ENCODE data around the gene GPN3.
"Not testable (repeated sequence)": the region's sequence is repeated elsewhere in the genome, so short reads cannot be mapped to it uniquely, and the experiment has no call there.

Gene GPN3

DNA sequence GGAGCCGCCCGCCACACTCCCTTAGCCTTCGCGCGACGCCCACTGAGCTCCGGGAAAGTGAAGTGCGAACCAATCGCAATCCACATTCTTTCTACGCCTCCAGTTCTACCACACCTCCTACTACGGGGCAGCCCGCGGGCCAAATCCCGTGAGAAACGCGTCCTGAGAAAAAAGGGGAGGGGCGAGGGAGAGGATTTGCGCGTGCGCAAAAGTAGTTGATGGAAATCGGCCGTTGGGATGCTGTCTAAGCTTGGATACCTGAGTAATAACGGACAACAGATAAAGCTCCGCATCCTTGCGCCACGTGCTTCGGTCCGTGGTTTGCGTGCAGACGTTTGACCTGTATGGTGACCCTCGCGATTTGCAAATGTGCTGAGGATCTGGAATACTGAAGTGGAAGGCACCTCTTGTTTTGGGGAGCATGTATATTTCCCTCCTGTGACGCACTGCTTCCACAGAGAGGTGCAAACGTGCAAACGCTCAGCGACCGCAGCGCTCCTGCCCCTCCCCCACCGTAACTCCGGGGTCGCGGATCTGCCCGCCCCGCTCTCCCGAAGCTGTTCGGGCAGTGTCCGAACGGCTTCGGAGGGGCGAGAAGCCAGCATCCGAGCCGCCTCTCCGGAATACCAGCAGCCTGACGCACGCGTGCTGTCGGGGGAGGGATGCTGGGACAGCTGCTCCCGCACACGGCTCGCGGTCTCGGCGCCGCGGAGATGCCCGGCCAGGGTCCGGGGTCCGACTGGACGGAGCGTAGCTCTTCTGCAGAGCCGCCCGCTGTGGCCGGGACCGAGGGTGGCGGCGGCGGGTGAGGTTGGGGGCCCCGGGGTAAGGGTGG is at the start of gene GPN3, which contains the start of gene FAM216A:
Gene GPN3 (minus strand): TSS at position 44 of the 835 bp plus-strand sequence. CDS start 54 bp downstream, outside the sequence.
Gene FAM216A (plus strand): TSS at position 632 of the 835 bp plus-strand sequence. CDS start 31 bp downstream, at position 663.
- peak; percentile 91 for DNase-seq

DNA sequence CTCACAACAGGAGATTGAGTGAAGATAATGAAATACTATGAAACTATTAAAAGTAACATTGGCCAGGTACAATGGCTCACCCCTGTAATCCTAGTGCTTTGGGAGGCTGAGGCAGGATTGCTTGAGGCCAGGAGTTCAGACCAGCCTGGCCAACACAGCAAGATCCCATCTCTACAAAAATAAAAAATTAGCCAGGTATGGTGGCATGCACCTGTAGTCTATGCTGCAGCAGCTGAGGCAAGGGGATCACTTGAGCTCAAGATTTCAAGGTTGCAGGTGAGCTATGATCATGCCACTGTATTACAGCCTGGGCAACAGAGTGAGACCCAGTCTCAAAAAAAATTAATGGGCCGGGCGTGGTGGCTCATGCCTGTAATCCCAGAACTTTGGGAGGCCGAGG is 48.9 kb upstream of the GPN3 start:
- no peak for DNase-seq

DNA sequence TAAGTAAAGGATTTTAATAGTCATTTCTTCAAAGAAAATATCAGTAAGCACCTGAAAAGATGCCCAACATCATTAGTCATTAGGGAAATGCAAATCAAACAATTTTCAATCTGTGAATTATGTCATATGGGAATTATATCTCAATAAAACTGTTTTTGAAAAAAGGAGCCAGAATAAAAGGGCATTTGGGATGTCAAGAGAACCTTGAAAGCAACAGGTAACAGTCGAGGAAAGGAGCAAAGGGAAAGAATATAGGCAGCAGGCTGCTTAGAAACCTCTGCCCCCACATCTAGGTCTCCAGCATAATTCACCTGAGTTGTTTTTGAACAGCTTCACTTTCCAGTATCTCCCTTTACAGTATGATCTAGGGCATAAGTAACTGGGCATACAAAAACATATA is 46.3 kb upstream of the GPN3 start:
- no peak for DNase-seq

DNA sequence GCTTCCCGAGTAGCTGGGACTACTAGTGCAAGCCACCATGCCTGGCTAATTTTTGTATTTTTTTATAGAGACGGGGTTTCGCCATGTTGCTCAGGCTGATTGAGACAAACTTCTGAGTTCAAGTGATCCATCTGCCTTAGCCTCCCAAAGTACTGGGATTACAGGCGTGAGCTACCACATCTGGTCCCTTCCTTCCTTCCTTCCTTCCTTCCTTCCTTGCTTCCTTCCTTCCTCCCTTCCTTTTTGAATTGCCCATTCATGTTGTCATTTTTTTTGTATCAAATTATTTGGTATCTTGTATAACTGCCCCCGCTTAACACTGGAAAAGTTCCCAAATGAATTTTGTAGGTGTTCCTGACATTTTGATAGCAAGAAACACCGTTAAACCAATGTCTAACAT is 45.8 kb upstream of the GPN3 start:
- no peak for DNase-seq

DNA sequence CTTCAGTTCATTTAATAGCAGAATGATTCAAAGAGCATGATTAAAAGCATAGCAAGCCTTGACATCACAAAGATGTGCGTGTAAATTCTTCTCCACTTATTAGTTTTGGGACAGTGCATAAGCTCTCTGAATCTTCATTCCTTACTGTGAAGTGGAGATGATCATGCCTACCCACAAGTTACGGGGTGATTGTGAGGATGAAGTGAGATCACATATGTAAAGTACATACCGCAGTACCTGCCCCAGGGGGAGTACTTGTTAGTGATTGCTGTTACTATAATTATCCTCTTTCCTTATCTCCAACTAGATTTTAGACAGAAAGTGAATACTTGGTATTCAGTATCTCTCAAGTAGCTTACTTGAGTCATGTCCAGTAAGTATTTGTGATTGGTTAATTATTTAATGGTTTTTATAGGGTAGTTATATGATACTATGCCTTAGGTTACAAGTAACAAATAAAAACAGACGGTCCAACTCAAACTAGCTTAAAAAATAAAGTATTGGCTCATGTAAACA is 40.1 kb upstream of the GPN3 start:
- DNase-seq, result no peak

DNA sequence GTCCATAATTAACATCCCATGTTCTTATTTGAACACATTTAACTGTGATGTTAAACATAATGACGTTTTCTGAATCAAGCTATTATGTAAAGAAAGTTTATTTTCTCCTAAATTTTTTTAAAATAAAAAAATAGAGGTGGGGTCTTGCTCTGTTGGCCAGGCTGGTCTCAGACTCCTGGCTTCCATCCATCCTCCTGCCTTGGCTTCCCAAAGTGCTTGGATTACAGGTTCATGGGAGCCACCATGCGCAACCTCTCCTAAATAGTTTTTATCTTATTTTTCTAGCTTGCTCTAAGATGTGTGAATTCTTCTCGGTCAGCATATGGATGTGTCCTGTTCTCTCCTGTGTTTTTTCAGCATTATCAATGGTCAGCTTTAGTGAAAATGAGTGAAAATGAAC is 37.3 kb upstream of the GPN3 start:
- no peak for DNase-seq

DNA sequence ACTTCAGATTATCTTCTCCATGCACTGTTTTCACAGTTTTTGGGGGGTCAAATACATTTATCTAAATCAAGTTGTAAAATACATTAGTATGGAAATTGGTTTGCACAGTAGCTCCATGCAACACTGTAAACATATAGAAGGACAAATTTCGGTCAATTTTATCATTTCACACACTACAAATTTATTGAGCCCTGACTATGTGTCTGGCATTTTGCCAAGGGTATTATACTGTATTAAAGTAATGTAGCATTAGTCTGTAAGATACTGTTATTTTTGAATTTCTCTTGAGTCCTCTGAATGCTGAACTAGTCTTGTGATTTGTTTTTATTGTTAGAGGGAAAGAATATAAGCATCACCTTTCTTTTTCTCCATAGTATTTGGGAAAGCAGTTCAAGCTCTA is 35.4 kb upstream of the GPN3 start:
- DNase-seq, result no peak

DNA sequence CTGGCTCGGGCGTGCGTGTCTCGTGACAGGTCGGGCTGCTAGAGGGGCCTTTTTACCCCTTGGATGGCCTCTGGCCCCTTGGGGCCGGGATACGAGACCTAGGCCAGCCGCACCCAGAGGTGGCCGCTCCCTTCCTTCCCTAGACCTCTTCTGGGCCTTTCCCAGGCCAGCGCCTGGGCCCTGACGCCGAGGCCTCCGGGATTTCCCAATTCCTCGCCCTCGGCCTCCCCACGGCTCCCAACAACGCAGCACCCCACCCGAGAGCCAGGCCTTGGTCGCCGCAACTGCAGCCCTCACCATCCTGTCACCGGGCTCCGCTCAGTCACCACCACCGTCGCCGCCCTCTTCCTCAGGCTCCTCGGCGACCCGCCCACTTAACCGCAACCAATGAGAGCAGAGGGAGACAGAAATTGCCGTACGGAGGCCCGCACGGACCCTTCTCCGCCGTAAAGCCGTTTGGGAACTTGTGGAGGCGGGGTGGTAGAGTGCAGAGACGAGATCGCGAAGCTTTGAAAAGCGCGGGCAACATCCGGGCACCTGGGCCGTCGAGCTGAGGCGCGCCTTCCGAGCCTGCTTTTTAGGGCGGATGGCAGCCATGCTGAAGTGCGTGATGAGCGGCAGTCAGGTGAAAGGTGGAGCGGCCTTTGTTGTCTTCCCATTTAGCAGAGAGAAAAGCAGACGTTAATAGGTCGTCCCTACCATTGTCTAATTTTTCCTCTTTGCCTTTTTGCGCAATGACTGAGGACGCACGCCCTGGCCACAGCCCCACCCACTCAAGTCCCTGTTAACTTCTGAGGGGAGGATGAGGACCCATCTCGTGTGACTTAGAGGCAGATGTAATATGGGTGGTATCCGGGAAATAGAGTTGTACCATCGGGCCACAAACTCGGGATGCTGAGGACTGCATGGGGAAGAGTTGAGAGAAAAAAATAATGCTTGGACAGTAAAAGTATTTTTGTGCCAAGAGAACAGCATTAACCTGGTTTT is 34.0 kb upstream of the GPN3 start, which contains the start of the genes RAD9B and VPS29:
Gene RAD9B (plus strand): TSS at position 580 of the 987 bp plus-strand sequence. CDS start 7 bp downstream, at position 587.
Gene VPS29 (minus strand): TSS at position 360 of the 987 bp plus-strand sequence. CDS start 60 bp downstream, at position 300.
- DNase-seq, result peak; percentile 98

DNA sequence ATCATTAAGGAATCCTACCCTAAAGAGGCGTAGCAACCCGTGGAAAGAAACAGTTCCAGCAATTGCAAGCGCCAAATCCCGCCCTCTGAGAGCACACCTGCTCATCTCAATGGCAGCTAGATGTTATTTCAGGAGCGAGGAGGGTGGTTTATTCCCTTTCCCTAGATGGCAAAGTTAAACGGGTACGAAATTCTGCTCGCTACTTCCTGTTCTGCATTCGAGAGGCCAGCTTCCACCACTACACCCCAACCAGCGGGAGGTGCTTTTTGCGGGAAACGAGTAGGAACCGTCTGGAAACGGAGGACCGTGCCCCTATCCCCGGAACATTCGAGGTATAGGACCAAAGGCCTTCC is 33.3 kb upstream of the GPN3 start:
- no peak for DNase-seq

DNA sequence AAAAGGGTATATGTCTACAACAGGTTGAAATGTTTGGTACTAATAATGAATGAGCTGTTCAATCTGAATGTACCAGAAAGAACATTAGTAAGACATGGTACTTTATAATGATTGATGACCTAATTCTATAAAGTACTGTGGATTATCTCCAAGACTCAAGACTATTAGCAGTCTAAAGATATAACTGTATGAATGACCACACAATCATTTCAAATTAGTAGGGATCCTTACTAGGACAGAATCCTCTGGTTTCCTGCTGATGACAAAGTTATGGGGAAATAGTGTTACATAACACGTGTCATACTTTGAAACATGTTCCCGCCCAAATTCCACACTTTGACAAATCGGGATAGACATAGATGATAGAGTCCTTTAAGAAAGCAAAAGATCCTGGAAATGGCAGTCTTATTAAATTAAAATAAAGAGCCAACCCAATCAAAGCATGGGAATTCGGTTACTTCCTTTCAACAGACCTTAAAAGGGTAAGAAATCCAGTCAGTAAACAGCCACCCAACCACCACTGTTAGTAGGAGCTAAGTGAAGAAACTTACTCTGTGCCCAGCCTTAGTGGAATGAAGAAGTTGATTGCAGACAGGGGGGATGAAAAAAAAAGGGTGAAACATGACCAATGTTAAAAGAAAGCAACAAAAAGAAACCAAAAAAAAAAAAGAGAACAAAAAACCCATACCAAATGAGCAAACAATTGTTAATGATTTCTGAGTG is 31.1 kb upstream of the GPN3 start:
- no peak for DNase-seq

DNA sequence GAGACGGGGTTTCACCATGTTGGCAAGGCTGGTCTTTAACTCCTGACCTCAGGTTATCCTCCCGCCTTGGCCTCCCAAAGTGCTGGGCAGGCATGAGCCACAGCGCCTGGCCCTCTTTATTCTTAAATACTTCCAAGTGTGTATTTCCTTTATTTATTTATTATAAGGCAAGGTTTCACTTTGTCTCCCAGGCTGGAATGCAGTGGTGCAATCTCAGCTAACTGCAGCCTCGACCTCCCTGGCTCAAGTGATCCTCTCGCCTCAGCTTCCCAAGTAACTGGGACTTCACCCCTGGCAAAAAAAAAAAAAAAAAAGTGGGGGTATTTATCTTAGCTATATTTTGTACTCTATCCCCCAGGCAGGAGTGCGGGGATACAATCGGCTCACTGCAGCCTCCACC is 7.4 kb upstream of the GPN3 start:
- DNase-seq, result no peak

DNA sequence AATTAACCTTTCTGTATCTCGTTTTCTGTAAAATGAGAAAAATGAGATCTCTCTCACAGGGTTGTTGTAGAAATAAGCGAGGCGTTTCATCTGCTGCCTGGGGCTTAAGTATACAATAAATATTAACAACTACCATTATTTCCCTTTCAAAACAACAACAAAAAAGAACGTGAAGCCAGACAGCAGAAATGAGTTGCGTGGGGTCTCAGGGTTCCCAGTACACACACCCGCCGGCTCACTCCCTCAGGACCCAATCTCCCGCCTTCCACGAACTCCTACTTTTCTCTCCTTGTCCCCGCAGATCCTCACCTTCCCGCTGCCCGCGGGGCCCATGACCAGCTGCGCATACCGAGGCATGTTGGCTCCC is 227 bp downstream of the GPN3 start:
- no peak for DNase-seq

DNA sequence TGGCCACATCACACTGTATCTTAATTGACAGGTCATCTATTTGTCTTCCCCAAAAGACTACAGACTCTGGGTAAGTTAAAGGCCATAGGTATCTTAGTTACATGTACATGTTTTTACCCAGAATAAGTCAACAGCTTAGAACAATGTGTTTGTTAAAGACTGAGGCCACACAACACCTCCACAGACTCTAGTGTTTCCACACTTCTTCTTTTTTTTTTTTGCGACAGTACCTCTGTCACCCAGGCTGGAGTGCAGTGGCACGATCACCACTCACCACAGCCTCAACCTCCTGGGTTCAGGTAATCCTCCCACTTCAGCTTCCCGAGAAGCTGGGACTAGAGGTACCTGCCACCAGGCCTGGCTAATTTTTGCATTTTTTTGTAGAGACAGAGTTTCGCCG is 1.3 kb downstream of the GPN3 start:
- DNase-seq, result no peak

DNA sequence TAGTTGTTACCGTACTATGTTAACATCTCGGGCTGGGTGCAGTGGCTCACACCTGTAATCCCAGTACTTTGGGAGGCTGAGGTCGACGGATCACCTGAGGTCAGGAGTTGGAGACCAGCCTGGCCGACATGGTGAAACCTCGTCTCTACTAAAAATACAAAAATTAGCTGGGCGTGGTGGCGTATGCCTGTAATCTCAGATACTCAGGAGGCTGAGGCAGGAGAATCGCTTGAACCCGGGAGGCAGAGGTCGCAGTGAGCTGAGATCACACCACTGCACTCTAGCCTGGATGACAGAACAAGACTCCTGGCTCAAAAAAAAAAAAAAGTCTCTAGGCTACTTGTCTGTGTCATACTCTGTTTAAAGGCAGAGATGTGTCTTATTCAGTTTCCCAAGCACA is 2.3 kb downstream of the GPN3 start:
- DNase-seq, result not testable (repeated sequence)

DNA sequence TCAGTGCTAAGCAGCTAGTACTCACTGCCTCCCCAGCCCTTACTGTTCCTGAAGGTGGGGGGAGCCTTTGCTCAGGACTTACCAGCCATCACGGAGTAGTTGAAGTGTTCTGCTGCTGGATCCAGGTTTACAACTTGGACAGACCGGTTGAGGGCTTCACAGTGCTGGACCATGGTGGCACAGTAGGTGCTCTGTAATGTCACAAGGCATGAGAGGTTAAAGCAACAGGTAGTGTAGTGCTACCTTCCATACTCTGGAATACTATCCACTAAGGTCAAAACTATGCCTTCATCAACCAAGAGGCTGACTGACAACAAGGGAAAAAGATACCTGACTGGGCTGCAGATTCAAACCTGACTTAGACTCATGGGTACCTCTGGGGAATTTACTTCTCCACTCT is 3.0 kb downstream of the GPN3 start:
- no peak for DNase-seq

DNA sequence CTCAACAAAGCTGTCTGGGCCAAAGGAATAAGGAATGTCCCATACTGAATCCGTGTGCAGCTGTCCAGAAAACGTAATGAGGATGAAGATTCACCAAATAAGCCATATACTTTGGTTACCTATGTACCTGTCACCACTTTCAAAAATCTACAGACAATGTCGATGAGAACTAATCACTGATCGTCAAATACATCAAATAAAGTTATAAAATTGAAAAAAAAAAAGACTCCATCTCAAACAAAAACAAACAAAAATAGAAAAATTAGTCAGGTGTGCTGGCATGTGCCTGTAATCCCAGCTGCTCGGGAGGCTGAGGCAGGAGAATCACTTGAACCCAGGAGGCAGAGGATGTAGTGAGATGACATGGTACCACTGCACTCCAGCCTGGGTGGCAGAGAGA is 6.9 kb downstream of the GPN3 start:
- DNase-seq, result not testable (repeated sequence)

DNA sequence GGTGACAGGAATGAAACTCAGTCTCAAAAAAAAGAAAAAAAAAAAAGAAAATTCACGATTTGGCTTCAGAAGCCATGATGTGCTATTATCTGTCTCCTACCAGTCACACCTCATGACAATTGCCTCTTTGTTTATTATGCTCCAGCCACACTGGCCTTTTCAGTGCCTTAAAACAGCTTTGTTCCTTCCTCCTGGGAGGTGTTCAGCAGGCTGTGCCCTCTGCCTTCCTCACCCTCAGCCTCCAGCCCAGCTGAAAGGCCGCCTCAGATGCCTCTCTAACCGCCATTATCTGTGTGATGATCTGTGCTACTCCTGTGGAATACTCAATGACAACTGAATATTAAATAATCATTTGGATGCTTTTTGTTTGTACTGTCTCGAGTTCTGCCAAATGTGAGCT is 9.3 kb downstream of the GPN3 start:
- no peak for DNase-seq

DNA sequence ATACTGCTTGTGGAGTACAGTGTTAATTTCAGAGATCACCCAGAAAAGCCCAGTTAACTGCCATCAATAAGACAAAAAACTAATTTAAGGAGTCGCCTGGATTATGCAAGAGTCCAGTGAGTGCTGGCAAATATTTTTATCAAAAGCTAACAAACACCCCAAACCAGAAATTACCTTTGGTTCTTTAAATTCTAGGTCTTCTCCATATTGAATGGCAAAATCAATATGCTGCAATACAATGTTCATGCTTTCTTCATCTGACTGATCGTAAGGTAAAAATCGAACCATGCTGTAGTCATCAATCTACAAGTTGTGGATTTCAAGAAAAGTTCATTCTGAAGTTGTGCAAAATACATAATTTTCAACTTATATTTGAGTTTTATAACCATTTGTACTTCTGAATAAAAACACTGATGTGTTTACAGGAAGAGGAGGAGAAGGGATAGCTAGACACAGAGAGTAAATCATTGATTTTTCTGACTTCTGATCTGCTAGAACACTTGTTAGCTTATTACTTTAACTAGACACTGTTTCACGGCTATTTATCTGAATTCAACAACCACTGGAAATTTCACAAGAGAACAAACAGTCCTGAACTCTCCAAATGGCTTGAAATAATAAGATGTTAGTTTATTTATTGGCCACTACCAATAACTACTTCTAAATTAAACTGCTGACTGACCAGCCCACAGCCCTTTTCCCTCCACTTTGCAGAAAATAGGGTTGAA is 14.3 kb downstream of the GPN3 start:
- no peak for DNase-seq

DNA sequence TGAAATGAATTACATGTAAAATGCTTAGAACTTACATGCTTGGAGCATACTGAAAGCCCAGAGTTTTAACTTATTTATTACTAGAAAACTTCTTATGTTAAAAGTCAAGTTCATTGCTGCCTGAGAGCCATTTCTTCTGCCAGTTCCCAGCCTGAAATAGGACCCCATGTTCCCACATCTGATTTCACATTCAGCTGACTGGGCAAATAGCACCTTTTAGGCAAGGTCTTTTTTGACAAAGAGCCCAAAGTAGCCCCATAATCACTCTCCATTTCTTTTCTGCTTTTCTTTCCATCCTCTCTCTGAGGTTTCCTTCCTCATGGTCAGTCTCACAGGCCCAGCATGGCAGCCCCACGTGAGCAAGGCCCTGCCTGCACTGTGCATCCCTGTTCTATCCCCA is 16.8 kb downstream of the GPN3 start:
- DNase-seq, result no peak

DNA sequence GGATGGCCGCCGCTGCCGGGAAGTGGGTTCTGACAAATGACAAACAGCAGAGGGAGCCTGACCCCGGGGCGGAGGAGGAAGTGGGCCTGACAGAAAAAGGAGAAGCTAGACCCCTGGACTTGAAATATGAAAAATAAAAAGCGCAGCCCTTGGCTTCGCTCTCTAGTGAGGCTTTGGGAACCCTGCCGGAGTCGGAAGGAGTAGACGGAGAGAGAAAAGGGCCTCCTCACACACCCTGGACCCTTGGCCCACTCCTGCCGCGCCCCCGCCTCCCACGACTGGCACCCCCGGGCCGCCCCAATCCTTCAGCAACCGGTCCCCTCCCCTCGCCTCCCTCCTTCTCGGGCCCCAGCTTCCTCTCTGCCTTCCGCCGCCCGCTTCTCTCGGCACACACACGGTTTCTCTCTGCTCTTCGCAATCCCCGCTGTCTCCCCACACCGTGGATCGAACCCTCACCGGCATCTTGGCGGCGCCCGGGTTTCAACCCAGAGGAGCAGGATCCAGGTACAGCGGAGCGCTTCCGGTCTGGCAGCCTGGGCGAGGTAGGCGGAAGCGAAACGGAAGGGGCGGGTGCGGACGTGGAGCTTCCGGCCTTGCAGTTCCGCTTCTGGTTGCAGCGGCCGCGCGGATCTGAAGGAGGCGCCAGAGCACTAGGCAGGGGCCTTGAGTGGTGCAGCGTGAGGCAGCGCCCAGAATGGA is 18.1 kb downstream of the GPN3 start, which contains the start of gene ARPC3:
Gene ARPC3 (minus strand): TSS at position 539 of the 699 bp plus-strand sequence. CDS start 77 bp downstream, at position 462.
- DNase-seq, result peak; percentile 91

DNA sequence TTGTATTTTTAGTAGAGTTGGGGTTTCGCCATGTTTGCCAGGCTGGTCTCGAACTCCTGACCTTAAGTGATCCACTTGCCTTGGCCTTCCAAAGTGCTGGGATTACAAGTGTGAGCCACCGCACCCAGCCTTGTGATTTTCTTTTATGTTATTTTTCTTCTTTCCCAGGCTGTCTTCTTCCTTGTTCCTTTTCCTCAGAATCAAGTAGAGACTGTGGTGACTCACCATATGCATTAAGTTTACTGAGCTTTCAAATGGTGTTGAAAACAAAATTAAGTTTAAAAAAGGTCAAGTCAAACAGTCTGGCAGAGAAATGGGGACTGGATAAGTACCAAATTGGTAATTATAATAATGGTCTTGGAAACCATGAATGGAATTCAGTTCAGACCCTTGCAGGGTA is 23.6 kb downstream of the GPN3 start:
- no peak for DNase-seq

Measured in activated CD4-positive, alpha-beta T cell treated with anti-CD3 and anti-CD28 coated beads for 1 hour (primary cell).